Right ventricle myocardium inferior (tissue), 1 donor: ENCODE data around the gene SEH1L. TPM values are rescaled to one million over a fixed set of nuclear protein-coding genes. Genes with fewer than 3 reads are reported as not detected.
"Not testable (repeated sequence)": the region's sequence is repeated elsewhere in the genome, so short reads cannot be mapped to it uniquely, and the experiment has no call there.

Experiments used
- ATAC-seq: fragments of 200-7000 bp; cut with Tn5 transposase; one replicate; pipeline ENCODE4 v1.9.1; 2020; ENCODE audit warnings: mild to moderate bottlenecking, moderate library complexity
- DNase-seq: peaks from one replicate; pipeline ENCODE4 v3.0.0; 2021; ENCODE audit errors: missing footprints
- intact Hi-C: fragments of 100-400 bp; cut with DNase I; formaldehyde crosslinking; loops from one replicate; pipeline ENCODE4 v1.11.0; 2022
- total RNA-seq: library from RNA; stranded (reverse); fragmentation: NEBNext Ultra II Directional; extraction: Animal tissue kit (Norgen Biotek cat#: 25700); gene quantifications from one replicate; pipeline ENCODE4 v1.2.1, GENCODE V29; 2021
- donor health status: DM: no; HTN: yes; CAD: no; lungs with severe emphysema.

SEH1L gene
- total RNA-seq, 1 donor from 2014 or later, result 19.7 TPM

DNA sequence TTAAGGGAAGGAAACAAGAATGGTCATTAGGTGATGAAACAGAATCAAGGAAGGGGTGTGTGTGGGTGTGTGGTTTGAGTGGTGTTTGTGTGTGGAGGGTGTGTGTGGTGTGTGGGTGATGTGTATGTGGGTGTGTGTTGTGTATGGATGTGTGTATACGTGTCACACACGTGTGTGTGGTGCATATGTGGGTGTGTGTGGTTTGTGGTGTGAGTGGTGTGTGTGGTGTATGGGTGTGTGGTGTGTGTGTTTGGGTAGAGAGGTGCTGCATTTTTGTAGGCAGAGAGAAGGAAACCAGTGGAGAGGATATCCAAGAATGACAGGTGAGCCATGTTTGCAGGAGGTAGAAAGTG, 42.3 kb downstream of the SEH1L start:
- intact Hi-C loops, result loop anchor here (5.0 to 10.0 kb wide), 2 partner anchors 43 to 615 kb away; partner anchors contain the start of genes AFG3L2 and SEH1L
- no peak for ATAC-seq
- no peak for DNase-seq

DNA sequence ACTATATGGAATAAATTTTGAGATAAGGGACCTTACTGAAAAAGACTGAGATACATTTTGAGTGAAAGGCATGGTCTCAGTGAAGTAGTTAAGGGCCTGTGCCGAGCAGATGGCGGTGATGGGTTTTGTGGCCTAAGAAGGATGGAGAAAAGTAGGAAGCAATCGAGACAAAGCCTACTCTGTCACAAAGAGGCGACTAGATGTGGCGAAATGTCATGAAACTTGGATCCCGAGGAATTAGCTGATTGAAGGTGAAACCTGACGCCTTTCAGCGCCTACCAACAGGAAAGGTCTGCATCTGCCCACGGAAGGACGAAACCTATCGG, 42.8 kb downstream of the SEH1L start:
- ATAC-seq (no peak), DNase-seq (no peak)
- intact Hi-C loops, result loop anchor here (5.0 to 10.0 kb wide), 2 partner anchors 43 to 616 kb away; partner anchors contain the start of genes AFG3L2 and SEH1L

DNA sequence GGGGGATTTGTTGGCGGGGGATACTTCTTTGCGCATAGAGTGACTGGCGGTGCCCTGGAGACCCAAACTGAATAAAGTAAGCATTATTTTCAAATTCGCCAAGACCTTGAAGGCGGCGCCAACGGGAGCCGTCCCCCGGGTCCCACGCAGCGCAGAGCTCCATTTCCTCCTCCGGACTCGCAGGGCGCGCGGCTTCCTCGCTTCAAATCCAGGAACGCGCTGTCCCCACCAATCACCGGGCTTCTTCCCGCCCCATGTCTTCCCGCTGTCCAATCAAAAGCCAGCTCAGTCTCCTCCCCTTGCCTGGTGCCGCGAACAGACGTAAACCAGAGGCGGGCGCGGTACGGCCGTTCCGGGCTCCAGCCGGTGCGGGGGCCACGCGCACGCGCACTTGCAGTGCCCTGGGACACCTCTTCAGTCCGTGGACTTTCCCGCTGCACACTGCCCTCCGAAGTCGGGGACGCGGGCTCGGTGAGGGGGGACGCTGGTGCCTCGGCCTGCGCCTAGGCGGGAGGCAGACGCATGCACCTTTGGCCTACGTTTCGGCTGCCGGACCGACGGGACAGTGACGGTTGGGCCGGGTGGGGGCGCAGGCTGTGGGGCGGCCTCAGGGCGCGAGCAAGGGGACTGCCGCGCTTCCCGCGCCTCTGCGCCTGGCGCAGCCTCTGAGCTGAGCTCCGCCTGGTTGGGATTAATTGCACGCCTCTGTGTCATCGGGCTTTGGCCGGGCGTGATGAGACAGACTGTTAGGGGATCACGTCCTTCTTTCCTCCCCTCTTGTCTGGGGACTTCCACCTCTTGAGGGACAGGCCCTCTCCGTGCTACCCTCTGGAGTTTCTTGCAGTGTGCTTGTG, 43.4 kb downstream of the SEH1L start, which contains the start of gene CEP192:
CEP192 (plus strand) TSS at position 396 of the 854 bp plus-strand sequence. CDS start 8,063 bp downstream, outside the sequence.
- ATAC-seq, result peak; percentile 99
- intact Hi-C loops, result loop anchor here (5.0 to 10.0 kb wide), 2 partner anchors 44 to 616 kb away; partner anchors contain the start of genes AFG3L2 and SEH1L

DNA sequence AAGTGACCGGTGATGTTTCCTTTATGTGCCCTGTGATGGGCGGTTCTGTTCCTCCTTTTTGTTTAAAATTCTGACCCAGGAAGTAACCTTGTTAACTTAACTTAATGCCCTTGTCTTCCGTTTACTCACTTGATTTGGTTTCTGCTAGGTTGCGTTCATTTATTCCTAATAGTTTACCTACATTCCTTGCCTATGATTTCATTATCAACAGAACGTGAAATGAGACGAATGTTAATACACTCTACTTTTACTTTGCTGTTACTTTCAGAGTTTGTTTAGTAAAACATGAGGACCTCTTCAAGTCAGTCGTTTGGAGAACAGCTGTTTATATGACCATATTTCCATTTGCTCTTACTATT, 44.0 kb downstream of the SEH1L start:
- no peak for ATAC-seq
- DNase-seq, result no peak
- intact Hi-C loops, result loop anchor here (5.0 to 10.0 kb wide), 2 partner anchors 44 to 617 kb away; partner anchors contain the start of genes AFG3L2 and SEH1L

More for the DNA sequence above, 43.4 kb downstream of the SEH1L start, which contains the start of gene CEP192:
- peak; percentile 98 for DNase-seq

DNA sequence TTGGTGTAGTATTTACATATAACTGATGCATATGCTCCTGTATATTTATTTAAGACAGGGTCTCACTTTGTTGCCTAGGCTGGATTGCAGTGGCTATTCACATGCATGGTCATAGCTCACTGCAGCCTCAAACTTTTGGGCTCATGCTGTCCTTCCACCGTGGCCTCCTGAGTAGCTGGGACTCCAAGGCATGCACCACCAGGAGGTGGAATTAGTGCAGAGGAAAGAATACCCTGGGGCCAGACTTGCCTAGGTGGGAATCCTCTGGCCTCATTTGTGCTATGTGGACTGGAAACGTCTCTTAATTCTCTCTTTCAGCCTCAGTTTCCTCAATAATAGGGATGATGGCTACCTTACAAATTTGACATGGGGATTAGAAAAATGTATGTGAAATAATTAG, 45.6 kb downstream of the SEH1L start:
- intact Hi-C loops, result loop anchor here (5.0 to 10.0 kb wide), 2 partner anchors 46 to 619 kb away; partner anchors contain the start of genes AFG3L2 and SEH1L
- DNase-seq, result no peak
- ATAC-seq, result no peak

DNA sequence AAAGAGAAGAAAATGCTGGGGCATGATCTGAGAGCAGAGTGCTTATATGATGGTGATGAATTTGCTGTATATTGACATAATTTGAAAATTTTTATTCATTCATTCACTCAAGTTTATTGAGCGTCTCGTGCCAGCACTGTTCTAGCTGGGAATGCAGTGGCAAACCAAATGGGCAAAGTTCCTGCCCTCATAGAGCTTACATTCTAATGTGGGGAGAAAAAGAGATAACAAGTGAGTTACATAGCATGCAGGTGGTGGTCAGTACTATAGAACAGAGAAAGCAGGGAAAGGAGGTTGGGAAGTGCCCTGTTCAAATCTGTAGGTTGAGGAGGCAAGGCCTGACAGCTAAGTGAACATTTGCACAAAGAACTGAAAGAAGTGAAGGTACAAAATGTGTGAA, 47.6 kb downstream of the SEH1L start:
- ATAC-seq (no peak), DNase-seq (no peak)
- intact Hi-C loops, result loop anchor here (10.0 kb wide), 1 partner anchor 621 kb away; the partner anchor contains the start of gene AFG3L2

DNA sequence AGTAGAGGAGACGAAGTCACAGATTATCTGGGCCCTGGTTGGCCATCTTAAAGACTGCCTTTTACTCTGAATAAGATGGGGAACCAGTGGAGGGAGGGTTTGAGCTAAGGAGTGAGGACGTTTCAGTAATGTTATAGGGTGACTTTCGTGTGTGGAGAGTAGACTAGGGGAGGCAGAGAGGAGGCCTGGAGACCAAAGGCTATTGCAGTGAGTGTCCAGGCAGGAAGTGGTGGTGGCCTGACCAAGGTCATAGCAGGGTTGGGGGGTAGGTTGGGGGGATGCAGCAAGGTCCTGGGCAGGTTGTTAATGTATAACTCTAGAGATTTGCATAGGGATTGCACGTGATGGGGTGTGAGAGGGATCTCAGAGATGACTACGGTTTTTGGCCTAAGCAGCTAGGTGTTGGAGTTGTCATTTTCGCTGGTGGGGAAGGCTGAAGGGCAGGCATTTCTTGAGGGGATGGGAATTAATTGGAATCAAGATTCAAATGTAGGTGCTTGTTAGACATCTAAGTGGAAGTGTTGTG, 48.2 kb downstream of the SEH1L start:
- intact Hi-C loops, result loop anchor here (10.0 kb wide), 1 partner anchor 621 kb away; the partner anchor contains the start of gene AFG3L2
- ATAC-seq (no peak), DNase-seq (no peak)

DNA sequence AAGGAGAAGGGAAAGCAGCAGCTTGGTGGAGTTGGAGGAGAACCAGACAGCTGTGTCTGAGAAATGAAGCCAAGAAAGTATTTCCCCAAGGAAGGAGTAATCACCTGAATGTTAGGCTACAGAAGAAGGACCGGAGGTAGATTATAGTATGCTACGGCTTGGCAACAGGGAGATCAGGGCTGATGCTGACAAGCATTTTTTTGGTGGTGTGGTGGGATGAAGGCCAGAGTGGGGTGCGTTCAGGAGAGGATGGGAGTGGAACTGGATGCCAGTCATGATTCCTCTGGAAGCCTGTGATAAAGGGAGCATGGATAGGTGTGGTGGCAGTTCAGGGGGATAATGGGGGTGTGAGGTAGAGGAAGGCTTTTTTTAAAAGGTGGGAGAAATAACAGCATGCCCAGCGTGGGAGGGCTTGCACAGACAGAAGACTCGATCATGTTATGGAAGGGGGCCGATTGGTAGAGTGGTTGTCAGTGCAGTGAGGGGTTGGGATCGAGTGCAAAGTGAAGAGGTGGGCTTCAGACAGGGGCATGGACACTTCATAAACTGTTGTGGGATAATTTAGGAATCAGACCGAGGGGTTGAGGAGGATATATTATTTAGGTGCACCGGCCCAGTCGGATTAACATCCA, 49.0 kb downstream of the SEH1L start:
- ATAC-seq (no peak), DNase-seq (no peak)
- intact Hi-C loops, result loop anchor here (10.0 kb wide), 1 partner anchor 622 kb away; the partner anchor contains the start of gene AFG3L2

DNA sequence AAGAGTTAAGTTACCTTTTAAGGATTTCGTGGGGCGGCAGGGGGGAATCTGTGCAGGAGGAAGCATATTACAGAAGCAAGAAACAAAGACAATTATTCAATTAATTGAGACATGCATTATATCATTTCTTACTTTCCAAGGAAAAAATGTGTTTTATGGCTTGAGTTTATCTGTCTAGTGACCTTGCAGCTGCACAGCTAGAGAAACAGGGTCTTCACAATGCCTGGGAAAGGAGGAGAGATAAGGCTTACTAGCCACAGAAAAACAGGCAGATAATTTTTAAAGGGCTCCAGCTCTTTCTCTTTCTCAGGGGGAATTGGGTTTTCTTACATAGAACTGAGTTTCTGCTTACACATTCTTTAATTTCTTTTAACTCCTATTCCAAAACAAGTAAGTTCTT, 49.5 kb downstream of the SEH1L start:
- ATAC-seq, DNase-seq: not testable (repeated sequence)
- intact Hi-C loops, result loop anchor here (10.0 kb wide), 1 partner anchor 623 kb away; the partner anchor contains the start of gene AFG3L2

DNA sequence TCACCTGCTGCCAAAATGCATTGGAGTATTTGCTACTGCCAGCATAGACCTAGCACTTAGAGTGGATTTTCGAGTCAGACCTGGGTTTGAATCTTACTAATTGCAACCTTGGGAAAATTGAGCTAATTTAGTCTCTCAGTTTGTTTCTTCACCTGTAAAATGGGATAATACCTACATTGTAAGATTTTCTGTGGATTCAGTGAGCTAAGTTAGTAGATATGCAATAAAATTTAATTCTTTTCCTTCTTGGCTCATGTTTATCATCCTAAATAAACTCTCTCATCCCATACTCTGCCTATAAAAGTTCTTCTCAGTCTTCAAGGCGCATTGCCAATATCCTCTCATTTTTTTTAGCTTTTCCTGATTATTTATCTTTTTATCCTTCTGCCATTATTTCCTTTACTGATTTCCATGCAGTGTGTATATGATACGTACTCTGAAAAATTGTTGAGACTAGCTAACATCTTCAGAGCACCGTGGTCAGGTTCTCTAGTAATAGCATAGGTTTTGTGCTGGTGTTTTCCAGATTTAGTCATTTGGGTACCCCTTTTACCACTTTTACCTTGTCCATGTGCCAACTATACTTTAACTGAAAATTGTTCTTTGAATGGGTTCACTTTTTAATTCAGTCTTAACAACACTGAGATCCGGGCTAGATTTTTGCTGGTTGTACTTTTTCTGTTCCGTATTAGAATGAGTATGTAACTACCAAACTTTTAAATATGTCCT, 50.7 kb downstream of the SEH1L start:
- no peak for ATAC-seq
- intact Hi-C loops, result loop anchor here (10.0 kb wide), 1 partner anchor 624 kb away; the partner anchor contains the start of gene AFG3L2
- no peak for DNase-seq

DNA sequence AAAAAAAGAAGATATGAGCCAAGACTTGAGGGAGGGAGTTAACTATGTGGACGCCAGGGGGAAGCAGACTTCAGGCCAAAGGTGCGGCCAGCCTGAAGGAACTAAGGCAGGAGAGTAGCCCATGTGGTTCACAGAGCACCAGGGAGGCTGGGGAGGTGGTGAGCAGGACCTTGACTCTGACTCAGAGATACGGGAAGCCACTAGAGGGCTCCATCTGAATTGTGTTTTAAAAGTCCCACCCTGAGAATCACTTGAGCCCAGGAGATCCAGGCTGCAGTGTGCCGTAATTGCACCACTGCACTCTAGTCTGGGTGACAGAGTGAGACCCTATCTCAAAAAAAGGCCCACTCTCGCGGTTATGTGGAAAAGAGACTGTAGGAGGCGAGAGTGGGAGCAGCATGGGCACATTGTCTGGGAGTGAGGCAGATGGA, 55.7 kb downstream of the SEH1L start:
- intact Hi-C loops, result loop anchor here (10.0 kb wide), 1 partner anchor 161 kb away; no protein-coding TSS in a partner anchor
- DNase-seq (no peak), ATAC-seq (peak; percentile 84)

DNA sequence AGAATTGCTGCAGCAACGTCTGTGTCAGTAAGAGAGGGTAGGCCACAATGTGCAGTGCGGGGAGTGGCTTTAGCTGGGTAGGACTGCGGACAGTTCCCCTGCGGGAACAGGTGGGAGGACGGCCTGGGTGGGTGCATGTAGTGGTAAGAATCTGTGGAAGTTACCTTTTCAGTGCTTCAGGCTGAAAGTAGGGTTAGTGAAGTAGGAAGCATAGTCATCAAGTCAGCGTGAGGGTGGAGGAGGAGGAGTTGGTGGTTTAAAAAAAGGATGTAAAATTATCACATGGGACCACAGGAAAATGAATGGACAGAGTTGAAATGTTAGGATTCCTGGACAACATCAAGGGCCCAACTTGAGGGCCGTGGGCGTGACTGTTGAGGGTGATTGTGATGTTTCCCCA, 56.6 kb downstream of the SEH1L start:
- no peak for ATAC-seq
- no peak for DNase-seq
- intact Hi-C loops, result loop anchor here (10.0 kb wide), 1 partner anchor 160 kb away; no protein-coding TSS in a partner anchor

DNA sequence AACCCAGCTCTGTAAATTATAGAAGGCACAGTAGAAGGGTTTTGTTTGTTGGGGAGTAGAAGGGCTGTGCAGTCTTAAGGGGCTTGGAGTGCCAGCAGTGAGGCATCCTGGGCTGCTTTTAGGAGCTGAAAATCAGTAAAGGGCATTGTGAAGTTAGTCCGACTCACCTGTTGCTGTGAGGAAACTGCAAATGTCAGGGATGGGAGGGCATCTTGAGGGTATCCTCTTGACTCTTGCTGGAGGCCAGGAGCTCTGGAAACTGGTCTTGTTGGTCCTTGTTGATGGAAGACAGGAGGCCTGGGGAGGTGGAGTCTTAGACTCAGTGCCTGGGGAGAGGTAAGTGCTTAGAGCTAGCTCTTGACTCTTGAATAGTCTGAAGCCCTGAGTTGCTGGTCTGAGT, 57.5 kb downstream of the SEH1L start:
- no peak for ATAC-seq
- no peak for DNase-seq
- intact Hi-C loops, result loop anchor here (10.0 kb wide), 1 partner anchor 160 kb away; no protein-coding TSS in a partner anchor

DNA sequence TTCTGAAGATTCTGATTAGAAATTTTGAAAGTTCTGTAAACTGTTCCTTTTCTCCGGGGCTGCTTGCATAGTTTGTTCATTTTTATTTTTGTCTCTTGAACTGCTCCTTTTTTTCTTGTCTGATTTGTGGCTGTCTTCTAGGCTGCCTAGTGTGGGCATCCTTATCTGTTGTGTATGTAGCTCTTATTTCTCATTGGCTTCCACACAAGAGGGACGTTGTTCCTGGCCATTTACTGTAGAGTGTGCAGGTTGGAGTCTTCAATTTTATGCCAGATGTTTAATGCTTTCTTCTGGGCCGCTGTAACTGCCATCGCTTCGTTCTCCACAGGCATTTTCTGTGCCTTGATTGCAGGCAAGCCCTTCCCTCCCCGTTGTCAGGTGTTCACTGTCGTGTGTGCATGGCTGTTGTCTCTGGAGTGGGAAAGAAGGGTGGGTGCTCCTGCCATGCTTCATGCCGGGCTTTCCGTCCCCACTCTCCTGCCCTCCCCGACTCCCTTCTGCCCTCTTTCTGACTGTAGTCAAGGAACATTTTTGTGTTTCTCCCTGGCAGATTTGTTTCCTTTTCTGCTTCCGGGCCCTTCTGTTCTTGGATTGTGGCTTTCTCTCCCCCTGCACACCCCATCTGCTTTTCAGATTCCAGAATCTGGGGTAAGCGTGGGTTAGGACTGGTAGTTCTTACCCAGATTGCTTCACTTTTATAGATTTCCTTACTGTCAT, 58.9 kb downstream of the SEH1L start:
- intact Hi-C loops, result loop anchor here (10.0 kb wide), 1 partner anchor 158 kb away; no protein-coding TSS in a partner anchor
- DNase-seq (no peak), ATAC-seq (no peak)

DNA sequence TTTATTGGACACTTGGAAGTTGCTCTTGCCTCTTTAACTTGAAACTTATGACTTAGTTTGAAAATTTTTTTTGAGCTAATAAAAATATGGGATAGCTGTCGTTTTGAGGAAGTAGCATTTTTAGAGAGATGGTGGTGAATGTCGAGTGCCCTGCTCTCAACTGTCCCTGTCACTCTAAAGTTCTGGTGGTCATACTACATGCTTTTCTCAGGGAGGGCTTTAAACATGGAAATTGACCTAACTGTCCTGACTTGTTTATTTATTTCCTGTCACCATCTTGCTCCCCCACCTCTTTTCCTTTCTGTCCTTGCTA, 59.4 kb downstream of the SEH1L start:
- ATAC-seq, result no peak
- intact Hi-C loops, result loop anchor here (10.0 kb wide), 1 partner anchor 158 kb away; no protein-coding TSS in a partner anchor
- no peak for DNase-seq

DNA sequence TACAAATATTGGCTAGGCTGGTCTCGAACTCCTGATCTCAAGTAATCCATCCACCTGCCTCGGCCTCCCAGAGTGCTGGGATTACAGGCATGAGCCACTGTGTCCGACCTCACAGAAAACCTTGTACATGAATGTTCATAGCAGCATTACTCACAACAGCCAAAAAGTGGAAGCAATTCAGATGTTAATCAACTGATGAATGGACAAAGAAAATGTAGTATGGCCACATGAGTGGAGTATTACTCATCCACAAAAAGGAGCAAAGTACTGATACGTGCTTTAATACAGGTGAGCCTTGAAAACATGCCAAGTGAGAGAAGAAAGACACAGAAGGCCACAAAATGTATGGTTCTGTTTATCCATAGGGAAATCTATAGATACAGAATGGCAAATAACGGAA, 63.9 kb downstream of the SEH1L start:
- ATAC-seq, result no peak
- no peak for DNase-seq
- intact Hi-C loops, result loop anchor here (5.0 kb wide), 1 partner anchor 81 kb away; no protein-coding TSS in a partner anchor

DNA sequence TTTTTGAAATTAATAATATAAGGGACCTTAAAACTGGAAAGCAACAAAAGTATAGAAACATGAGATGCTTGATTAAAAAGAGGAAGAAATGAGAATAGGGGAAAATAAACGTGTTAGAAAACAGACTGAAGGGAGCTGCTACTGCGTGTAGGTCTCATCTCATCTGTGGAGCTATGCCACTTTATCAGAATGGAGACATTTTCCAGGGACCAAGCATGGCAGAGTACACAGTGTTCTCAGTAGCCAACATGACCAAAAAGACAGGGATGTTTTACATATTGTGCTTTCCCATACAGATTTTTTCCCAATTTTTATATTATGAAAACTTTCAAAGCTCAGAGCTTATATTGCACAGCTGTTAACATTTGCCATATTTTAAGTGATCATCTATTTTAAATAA, 66.4 kb downstream of the SEH1L start:
- DNase-seq, result no peak
- peak; percentile 65 for ATAC-seq
- intact Hi-C loops, result loop anchor here (5.0 kb wide), 1 partner anchor 78 kb away; no protein-coding TSS in a partner anchor

DNA sequence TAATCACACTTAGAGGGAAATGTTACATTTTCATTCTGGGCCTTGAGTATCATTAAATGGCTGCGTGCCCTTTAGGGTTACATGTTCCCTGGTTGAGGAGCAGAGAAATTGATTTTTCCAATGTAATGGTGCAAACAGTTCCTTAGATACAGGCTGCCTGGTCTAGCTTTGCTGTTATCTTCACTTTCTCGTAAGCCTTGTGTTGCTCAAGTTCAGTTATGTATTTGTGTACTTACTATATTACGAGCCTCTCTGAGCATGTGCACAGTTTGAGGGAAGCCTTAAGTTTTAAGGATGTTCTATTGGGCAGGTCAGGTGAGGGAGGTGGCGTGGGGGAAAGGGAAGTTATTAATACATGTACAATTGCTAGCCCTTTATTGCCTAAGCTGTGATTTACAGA, 67.0 kb downstream of the SEH1L start:
- DNase-seq (no peak), ATAC-seq (no peak)
- intact Hi-C loops, result loop anchor here (5.0 kb wide), 1 partner anchor 77 kb away; no protein-coding TSS in a partner anchor
